Measurements from ENCODE around the gene NIBAN1. TPM values are rescaled to one million over a fixed set of nuclear protein-coding genes. Genes with fewer than 3 reads are reported as not detected.

Gene NIBAN1
- total and polyA plus RNA-seq, 2 experiments from 2014 or later: 0.05 to 0.66 TPM

DNA sequence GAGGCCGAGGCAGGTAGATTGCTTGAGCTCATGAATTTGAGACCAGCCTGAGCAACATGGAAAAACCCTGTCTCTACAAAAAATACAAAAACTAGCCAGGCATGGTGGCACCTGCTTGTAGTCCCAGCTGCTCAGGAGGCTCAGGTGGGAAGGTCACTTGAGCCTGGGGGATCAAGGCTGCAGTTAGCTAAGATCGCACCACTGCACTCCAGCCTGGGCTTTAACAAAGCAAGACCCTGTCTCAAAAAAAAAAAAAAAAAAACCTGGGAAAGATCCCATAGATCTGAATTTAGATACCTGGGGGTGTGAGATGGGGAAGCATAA, 32.9 kb downstream of the NIBAN1 start:
- Histone ChIP-seq H3K27ac (no peak overlapping the region), H3K4me3 (no peak overlapping the region), H3K27me3 (no peaks in the 10 kb centered on the region), H3K9me3 (ENCODE audit: low read depth) (no peaks in the 10 kb centered on the region), H3K4me1 (ENCODE audit: low read depth) (no peaks in the 10 kb centered on the region), H3K36me3 (no peaks in the 10 kb centered on the region)
- no peak for DNase-seq (ENCODE audit: low read depth in 1 of 2, low spot score in 1 of 2)
- TF ChIP-seq, protein P1, sequence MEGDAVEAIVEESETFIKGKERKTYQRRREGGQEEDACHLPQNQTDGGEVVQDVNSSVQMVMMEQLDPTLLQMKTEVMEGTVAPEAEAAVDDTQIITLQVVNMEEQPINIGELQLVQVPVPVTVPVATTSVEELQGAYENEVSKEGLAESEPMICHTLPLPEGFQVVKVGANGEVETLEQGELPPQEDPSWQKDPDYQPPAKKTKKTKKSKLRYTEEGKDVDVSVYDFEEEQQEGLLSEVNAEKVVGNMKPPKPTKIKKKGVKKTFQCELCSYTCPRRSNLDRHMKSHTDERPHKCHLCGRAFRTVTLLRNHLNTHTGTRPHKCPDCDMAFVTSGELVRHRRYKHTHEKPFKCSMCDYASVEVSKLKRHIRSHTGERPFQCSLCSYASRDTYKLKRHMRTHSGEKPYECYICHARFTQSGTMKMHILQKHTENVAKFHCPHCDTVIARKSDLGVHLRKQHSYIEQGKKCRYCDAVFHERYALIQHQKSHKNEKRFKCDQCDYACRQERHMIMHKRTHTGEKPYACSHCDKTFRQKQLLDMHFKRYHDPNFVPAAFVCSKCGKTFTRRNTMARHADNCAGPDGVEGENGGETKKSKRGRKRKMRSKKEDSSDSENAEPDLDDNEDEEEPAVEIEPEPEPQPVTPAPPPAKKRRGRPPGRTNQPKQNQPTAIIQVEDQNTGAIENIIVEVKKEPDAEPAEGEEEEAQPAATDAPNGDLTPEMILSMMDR (IDR thresholded peaks at IDR 0.05; ENCODE audit: low read depth, low read length): no peak

DNA sequence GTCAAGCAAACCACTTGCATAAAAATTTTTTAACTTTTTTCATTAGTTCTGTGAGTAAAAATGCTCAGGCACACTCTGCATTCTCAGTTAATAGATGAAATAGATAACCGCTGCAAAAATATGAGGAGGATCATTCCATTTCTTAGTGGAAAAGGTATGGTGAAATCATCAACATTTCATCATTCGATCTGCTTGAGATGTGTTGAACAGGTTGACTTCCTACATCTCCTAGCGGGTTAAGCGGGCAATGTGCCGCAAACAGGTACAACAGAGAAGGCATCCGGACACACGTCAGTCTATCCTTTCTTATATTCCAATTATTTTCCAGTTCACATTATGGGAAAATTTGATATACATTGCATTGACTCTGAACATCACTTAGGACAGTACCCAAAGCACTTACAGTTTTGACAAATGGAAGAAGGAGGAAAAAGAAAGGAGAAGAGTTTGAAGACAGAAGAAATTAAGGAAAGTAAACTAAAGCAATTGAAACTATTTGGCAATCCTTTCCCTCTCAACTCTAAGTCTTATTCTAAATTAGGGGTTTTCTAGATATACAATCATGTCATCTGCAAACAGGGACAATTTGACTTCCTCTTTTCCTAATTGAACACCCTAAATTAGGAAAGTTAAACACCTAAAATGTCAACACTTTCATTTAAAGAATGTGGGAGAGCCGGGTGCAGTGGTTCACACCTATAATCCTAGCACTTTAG, 33.5 kb downstream of the NIBAN1 start:
- Histone ChIP-seq H3K27me3 (no peaks in the 10 kb centered on the region), H3K36me3 (no peaks in the 10 kb centered on the region), H3K4me1 (ENCODE audit: low read depth) (no peaks in the 10 kb centered on the region), H3K9me3 (ENCODE audit: low read depth) (no peaks in the 10 kb centered on the region), H3K27ac (no peak overlapping the region), H3K4me3 (no peak overlapping the region)
- DNase-seq (ENCODE audit: low read depth in 1 of 2, low spot score in 1 of 2): no peak
- TF ChIP-seq, protein P1 (IDR thresholded peaks at IDR 0.05; ENCODE audit: low read depth, low read length): no peak

DNA sequence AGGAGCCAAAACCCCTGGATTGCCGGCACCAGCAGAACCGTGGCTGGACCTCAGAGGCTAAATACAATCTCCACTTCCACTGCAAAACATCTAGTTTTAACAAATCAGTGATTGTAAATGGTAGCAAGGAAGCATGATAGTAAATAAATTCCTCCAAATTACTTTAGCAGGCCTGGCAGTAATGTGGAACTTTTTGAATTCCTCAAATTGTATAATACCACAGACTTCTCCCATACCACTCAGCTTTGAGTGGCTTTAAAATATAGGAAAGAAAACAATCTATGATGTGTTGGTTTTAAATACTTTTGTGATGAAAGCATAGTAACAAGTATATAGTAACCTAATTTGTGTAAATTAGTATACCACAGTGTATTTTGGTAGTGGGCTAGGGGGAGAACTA, 34.1 kb downstream of the NIBAN1 start:
- no peak for DNase-seq (ENCODE audit: low read depth in 1 of 2, low spot score in 1 of 2)
- Histone ChIP-seq H3K4me1 (ENCODE audit: low read depth) (no peaks in the 10 kb centered on the region), H3K9me3 (ENCODE audit: low read depth) (no peaks in the 10 kb centered on the region), H3K4me3 (no peak overlapping the region), H3K36me3 (no peaks in the 10 kb centered on the region), H3K27ac (no peak overlapping the region), H3K27me3 (no peaks in the 10 kb centered on the region)
- TF ChIP-seq, protein P1 (IDR thresholded peaks at IDR 0.05; ENCODE audit: low read depth, low read length): no peak

DNA sequence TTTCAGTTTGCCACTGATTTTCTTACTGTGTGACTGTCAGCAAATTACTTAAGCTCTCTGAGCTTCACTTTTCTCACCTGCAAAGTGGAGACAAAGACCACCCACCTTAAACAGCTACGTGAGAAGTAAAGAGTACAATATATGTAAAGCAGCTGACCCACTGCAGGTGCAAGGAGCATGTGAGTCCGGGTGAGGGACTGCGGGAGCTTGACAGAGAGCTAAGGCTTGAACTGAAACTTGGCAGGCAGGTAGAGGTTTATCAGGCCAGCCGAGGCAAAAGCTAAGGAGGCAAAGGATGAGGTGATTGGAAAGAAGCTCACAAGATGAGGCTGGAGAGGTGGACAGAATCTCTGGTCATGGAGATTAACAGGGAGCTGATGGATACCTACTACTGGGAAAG, 36.6 kb downstream of the NIBAN1 start:
- Histone ChIP-seq H3K36me3 (no peaks in the 10 kb centered on the region), H3K4me3 (no peak overlapping the region), H3K9me3 (ENCODE audit: low read depth) (no peaks in the 10 kb centered on the region), H3K27ac (no peak overlapping the region), H3K27me3 (no peaks in the 10 kb centered on the region), H3K4me1 (ENCODE audit: low read depth) (no peaks in the 10 kb centered on the region)
- TF ChIP-seq, protein P1 (IDR thresholded peaks at IDR 0.05; ENCODE audit: low read depth, low read length): no peak
- no peak for DNase-seq (ENCODE audit: low read depth in 1 of 2, low spot score in 1 of 2)

DNA sequence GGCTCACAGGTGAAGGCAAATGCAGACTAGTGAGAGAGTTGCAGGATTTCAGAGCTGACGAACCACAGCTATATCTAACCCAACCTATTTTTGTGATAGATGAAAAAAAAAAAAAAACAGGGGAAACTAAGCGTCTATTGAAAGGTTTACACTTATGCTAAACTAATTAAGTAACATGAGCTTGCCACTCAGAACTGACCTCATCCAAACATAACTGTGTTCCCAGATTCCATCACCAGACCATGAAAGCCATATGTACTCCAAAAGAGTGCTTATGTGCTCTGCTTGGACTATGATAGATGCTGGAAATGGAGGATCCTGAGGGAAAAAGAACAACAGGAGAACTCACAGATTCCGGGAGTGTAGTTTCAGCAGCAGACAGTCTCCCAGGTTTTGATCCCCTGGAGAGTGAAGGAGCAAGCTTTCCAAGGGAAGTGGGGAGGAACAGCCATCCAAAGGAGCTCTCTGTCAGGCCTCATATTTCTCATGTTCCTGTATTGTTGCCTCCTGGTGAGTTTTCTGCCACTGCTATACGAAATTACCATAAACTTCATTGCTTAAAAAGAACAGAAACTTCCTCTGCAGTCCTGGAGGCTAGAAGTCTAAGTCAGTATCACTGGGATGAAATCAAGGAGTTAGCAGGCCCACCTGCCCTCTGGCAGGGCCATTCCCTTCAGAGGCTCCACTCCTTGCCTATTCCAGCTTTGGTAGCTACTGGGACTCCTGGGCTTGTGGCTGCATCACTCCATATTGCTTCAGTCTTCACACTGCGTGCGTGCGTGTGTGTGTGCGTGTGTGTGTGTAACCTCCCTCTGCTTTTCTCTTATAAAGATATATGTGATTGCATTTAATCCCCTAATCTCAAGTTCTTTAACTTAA, 38.1 kb downstream of the NIBAN1 start:
- H3K4me1 ChIP-seq (ENCODE audit: low read depth): no peaks in the 10 kb centered on the region
- H3K36me3 ChIP-seq: no peaks in the 10 kb centered on the region
- no peaks in the 10 kb centered on the region for H3K9me3 ChIP-seq (ENCODE audit: low read depth)
- no peak for DNase-seq (ENCODE audit: low read depth in 1 of 2, low spot score in 1 of 2)
- H3K27ac ChIP-seq: no peak overlapping the region
- H3K4me3 ChIP-seq: no peak overlapping the region
- TF ChIP-seq, protein P1 (IDR thresholded peaks at IDR 0.05; ENCODE audit: low read depth, low read length): no peak
- H3K27me3 ChIP-seq: no peaks in the 10 kb centered on the region

Measured in cardiac muscle cell (in vitro differentiated cells and primary cell).